ENCODE measurements around the gene SHISAL2B.
"Not testable (repeated sequence)": the region's sequence is repeated elsewhere in the genome, so short reads cannot be mapped to it uniquely, and the experiment has no call there.

Gene SHISAL2B

DNA sequence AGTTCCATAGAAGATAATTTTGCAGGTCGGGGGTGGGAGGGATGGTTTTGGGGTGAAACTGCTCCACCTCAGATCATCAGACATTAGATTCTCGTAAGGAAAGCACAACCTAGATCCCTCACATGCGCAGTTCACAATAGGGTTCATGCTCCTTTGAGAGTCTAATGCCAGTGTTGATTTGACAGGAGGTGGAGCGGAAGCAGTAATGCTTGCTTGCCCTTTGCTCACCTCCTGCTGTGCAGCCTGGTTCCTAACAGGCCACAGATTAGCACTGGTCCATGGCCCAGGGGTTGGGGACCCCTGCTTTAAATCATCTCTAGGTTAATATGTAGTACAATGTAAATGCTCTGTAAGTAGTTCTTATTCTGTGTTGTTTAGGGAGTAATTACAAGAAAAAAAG is 10.5 kb downstream of the SHISAL2B start:
- no peak for DNase-seq (ENCODE audit: low read depth in 2 of 2)

DNA sequence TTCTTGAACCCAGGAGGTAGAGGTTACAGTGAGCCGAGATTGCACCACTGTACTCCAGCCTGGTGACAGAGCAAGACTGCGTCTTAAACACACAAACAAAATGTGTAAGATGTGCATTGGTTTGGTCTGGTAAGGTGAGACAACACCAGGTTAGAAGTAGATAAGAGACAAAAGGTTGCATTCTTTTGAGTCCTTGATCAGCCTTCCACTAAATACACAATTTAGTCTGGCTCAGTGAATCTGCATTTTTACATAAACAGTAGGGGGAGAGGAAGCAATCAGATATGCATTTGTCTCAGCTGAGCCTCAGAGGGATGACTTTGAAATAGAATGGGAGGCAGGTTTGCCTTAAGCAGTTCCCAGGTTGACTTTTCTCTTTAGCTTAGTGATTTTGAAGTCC is 15.8 kb downstream of the SHISAL2B start:
- DNase-seq (ENCODE audit: low read depth in 2 of 2) = not testable (repeated sequence)

- DNase-seq (ENCODE audit: low read depth in 2 of 2) = no peak
These were observed 16.9 kb downstream of the SHISAL2B start for GRCh38 chr5:64707191-64707590.

DNA sequence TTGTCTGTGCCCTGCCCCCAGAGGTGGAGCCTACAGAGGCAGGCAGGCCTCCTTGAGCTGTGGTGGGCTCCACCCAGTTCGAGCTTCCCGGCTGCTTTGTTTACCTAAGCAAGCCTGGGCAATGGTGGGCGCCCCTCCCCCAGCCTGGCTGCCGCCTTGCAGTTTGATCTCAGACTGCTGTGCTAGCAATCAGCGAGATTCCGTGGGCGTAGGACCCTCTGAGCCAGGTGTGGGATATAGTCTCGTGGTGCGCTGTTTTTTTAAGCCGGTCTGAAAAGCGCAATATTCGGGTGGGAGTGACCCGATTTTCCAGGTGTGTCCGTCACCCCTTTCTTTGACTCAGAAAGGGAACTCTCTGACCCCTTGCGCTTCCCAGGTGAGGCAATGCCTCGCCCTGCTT is 24.2 kb downstream of the SHISAL2B start:
- not testable (repeated sequence) for DNase-seq (ENCODE audit: low read depth in 2 of 2)

- DNase-seq (ENCODE audit: low read depth in 2 of 2) = no peak
These were observed 32.3 kb downstream of the SHISAL2B start for GRCh38 chr5:64722588-64722987.

GRCh38 chr5:64727150-64727549 is 36.8 kb downstream of the SHISAL2B start:
- DNase-seq (ENCODE audit: low read depth in 2 of 2) = no peak

GRCh38 chr5:64742411-64742810 is 52.1 kb downstream of the SHISAL2B start:
- DNase-seq (ENCODE audit: low read depth in 2 of 2) = no peak

DNA sequence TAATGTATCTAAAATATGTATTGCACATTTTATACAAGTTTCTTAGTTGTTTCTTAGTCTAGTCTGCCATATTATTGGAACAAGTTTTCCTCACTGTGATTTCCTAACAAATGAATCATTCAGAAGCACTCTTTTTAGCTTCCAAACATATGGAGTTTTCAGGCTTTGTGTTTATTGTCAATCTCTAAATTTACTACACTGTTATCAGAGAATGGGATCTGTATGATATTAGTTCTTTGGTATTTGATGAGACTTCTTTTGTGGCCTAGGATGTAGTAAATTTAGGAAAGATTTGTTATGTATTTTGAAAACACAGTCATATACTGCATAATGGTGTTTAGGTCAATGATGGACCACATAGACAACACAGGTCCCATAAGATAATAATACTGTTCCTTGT is 52.5 kb downstream of the SHISAL2B start:
- DNase-seq (ENCODE audit: low read depth in 2 of 2) = no peak

DNA sequence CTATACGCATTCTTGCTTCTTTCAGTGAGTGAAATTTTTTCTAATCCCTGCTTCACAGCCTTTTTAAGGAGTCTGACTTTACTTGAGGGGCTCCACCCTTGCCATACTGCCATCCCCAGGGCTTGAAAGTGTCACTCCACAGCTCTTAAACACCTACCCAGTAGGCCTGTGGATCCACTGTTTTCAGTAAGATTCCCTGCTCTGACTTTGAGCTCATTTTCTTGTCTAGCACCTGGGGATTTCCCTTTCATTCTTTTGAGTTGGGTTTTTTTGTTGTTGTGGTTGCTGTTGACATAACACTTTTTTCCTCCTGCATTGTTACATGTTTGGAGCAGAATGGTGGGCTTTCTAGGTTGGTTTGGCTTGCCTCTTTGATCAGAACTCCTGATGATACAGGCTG is 54.6 kb downstream of the SHISAL2B start:
- DNase-seq (ENCODE audit: low read depth in 2 of 2) = no peak

DNA sequence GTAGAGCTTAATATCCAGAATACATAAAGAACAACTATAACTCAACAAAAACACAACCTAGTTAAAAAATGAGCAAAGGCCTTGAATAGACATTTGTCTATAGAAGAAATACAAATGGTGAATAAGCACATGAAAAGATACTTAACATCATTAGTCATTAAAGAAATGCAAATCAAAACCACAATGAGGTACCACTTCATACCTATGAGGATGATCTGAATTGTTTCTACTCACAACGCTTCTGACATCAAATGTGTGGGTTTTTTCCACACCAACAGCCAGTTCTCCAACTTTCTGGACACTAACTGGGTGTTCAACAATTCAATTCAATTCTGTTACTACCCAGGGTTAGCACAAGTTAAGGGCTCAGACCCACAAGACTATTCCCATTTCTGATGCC is 56.1 kb downstream of the SHISAL2B start:
- DNase-seq (ENCODE audit: low read depth in 2 of 2) = no peak

- no peak for DNase-seq (ENCODE audit: low read depth in 2 of 2)
These were observed 59.1 kb downstream of the SHISAL2B start for GRCh38 chr5:64749385-64749784.

DNA sequence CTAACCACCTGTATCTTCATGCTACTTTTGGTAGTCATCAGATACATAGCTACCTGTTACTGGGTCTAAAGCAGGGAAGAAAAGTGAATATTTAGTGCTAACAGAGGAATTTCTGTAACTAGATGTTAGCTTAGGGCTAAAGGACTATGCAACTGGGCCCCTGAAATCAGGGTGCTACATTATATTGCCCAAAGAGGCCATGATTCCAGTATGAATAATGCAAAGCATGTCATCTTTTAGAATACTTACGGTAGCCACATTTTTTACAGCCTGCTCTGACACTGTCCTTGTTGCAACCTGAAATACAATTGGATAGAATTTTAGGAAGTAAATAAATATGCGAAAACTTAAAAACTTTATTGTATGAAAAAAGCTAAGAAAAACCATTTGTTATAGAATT is 63.8 kb downstream of the SHISAL2B start:
- no peak for DNase-seq (ENCODE audit: low read depth in 2 of 2)

DNA sequence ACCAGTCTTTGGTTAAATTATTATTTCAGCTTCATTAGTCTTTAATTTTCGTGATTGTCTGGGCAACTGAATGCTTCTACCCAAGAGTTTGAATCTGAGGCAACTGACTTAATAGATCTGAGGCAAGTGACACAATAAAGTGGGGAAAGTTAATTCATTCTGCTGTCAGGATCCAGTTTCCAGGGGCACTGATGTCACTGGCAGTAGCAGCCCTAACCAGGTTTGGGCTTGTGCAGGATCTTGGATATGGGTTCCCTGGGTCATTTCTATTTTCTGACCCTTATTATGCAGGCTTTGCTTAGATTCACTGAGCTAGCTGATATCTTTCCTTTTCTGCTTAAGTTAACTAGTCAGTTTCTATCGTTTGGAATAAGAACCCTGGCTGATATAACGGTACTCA is 68.6 kb downstream of the SHISAL2B start:
- no peak for DNase-seq (ENCODE audit: low read depth in 2 of 2)

DNA sequence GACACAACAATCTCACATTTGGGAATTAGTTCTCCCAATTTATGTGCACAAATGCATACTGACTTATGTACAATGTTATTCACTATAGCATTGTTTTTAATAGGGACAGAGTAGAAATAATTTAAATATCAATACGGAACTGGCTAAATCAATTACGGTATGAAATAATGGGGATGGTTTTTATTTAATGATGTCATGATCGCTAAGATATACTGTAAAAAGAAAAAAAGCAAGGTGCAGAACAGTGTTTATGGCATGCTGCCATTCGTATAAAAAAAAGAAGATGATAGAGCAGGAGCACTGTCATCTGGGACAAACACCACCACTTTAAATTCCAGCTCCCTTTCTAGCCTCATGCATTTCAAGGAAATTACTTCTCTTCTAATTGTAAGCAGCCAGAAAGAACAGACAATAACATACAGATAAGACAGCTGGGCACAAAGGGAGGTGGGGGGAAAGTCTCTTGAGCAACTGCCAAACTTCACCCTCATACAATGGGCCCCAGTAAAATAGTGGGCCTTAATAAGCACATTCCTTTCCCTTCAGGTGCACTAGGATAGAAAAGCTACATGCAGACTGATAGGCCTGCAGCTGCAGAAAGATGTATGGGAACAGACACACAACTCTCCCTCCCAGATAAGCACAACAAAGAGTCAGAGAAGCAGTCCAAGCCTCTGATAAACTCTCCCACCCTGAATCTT is 69.8 kb downstream of the SHISAL2B start:
- no peak for DNase-seq (ENCODE audit: low read depth in 2 of 2)

DNA sequence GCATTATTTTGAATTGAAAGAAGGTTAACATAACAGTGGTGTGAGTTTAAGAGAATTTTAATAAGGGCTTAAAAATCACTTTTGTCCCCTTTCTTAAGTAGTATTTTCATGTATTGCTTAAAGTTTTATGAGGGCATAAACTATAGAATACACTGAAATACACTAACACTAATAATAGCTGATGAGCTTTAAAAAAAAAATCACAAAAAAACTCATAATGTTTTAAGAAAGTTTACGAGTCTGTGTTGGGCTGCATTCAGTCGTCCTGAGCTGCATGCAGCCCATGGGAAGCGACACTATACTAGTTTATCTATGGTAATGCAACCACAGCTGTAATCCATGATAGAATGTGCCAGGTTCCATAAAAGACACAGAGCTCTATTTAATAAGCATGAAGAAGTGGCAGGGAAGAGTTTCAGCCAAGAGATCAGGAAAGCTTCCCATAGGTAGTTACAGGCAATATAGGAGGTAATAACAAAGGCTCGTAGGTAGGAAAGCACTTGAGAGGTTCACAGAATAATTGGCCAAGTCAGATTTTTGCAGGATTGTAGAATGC is 73.7 kb downstream of the SHISAL2B start:
- no peak for DNase-seq (ENCODE audit: low read depth in 2 of 2)

GRCh38 chr5:64765804-64766504 is 75.7 kb downstream of the SHISAL2B start:
- DNase-seq (ENCODE audit: low read depth in 2 of 2) = no peak

DNA sequence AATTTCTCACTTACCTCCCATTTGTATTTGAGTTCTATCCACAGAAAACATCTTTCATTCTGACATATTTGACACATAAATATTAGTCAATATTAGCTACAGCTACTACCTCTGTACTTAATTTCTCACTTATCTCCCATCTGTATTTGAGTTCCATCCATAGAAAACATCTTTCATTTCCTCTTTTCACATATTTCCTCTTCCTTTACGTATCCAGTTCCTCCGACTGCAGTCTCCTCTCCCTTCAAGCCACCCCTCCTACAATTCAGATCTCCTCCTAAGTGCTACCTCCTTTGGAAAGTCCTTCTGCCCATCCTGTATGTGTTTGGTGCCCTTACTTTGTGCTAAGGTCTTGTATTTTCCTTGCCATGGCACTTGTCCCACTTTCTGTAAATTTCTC is 76.6 kb downstream of the SHISAL2B start:
- DNase-seq (ENCODE audit: low read depth in 2 of 2) = no peak

All from stimulated activated CD4-positive, alpha-beta T cell treated with anti-CD3 and anti-CD28 coated beads, Interleukin-4, amount 100 ng/mL, for 48 hours (primary cell).